ENCODE measurements around the gene NDUFC1. TPM values are rescaled to one million over a fixed set of nuclear protein-coding genes. Genes with fewer than 3 reads are reported as not detected.

The NDUFC1 gene
- total RNA-seq, 1 experiment from 2014 or later: 78.0 TPM

DNA sequence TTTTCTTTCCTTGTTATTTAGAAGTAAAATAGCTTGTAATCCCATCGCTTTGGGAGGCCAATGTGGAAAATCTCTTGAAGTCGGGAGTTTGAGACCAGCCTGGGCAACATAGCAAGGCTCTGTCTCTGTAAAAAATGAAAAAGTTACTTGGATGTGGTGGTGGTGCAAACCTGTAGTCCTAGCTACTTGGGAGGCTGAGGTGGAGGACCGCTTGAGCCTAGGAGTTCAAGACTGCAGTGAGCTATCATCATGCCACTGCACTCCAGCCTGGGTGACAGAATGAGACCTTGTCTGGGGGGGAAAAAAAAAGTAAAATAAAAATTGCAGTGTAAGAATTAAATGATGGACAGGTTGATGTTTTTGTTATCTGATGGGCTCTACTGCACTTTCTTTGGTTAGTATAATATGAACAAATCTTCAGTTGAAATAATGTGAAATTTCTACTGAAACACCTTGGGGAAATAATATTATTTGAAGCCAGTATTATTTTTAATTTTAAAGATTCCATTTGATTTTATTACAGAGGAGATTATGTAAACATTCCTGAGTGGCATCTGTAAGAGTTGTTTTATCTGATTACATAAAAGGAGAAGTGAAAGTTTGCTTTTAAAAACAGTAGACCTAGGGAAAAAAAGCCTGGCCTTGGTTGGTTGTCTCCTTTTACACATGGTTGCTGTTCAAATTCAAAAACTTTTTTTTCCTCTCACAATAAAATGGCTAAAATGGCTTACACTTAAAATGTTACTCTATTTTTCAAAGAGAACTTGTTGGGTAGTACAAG, 10.5 kb upstream of the NDUFC1 start:
- H3K4me3 ChIP-seq (ENCODE audit: insufficient read depth, low read depth, low read length): no peak overlapping the region
- H3K36me3 ChIP-seq (replicated peaks; ENCODE audit: control insufficient read depth, insufficient read depth, low read length): no peaks in the 10 kb centered on the region
- H3K27me3 ChIP-seq (ENCODE audit: control insufficient read depth, insufficient read depth, low read length): no peaks in the 10 kb centered on the region
- no peak for DNase-seq

DNA sequence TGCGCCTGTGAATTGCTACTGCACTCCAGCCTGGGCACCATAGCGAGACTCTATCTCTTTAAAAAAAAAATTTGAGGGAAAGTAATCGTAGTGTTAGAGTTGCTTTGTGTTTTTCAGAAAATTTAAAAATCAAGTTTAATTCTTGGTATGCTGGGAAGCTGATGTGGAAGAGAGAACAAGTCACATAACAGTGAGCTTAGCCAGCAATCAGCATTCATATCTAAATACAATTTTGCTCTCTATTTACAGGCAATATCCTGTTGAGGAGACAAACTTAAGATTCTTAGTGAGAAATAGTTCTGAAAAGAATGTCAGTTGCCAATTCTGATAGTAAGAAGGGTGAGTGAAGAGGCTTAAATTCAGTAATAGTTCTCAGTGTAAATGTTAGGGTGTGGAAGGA, 9.6 kb upstream of the NDUFC1 start:
- DNase-seq: no peak
- no peaks in the 10 kb centered on the region for H3K27me3 ChIP-seq (ENCODE audit: control insufficient read depth, insufficient read depth, low read length)
- H3K36me3 ChIP-seq (replicated peaks; ENCODE audit: control insufficient read depth, insufficient read depth, low read length): no peaks in the 10 kb centered on the region
- H3K4me3 ChIP-seq (ENCODE audit: insufficient read depth, low read depth, low read length): no peak overlapping the region

DNA sequence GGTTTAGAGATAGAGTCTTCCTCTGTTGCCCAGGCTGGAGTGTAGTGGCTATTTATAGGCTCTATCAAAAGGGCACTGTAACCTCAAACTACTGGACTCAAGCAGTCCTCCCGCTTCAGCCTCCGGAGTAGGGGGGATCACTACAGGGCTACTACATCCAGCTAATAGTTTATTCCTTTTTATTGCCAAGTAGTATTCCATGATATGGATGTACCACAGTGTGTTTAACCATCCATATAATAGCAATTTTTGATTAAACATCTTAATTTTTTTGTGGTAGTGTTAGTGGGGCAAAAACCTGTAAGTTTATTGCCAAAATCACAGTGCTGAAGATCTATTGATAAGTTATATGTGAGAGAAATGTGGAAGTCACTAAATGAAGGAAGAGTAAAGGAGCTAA, 2.6 kb upstream of the NDUFC1 start:
- H3K27me3 ChIP-seq (ENCODE audit: control insufficient read depth, insufficient read depth, low read length): no peaks in the 10 kb centered on the region
- no peak overlapping the region for H3K4me3 ChIP-seq (ENCODE audit: insufficient read depth, low read depth, low read length)
- DNase-seq: no peak
- no peaks in the 10 kb centered on the region; the same call in none of the 2 replicates for H3K36me3 ChIP-seq (replicated peaks; ENCODE audit: control insufficient read depth, insufficient read depth, low read length)

DNA sequence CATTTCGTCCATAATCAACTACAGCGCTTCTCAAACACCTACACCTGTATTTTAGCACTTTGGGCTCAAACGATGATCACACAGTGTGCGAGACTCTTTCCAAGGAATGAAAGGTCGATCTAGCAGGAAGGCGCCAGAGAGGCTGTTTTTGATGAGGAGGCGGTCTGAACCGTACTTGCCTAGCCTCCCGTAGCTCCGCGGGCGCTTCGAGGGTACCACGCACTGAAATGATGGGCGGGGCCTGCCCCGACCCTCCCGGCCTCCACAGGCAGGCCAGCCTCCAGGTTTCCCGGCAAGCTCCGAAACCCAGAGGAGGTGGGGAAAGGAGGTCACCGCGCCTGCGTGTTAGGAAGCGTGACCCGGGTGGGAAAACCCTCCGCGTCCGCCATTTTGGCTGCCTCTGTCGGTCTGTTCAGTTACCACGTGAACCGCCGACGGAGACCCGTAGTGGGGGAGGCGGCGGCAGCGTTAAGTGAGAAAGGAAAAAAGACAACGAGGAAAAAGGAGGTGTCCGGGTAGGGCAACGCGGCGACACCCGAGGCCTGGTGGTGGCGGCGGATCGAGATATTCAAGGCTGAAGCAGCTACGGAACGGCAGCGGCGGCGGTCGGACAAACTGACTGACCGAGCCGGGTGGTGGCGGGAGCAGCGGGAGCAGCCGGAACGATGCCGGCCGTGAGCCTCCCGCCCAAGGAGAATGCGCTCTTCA, 1.0 kb downstream of the NDUFC1 start, which contains the start of gene NAA15:
Gene NAA15, plus strand, starts transcription at position 393 of the 708 bp plus-strand sequence. Its CDS starts 273 bp downstream, at position 666.
- peak; percentile 97 for DNase-seq
- H3K27me3 ChIP-seq (ENCODE audit: control insufficient read depth, insufficient read depth, low read length): no peaks in the 10 kb centered on the region
- no peaks in the 10 kb centered on the region; the same call in none of the 2 replicates for H3K36me3 ChIP-seq (replicated peaks; ENCODE audit: control insufficient read depth, insufficient read depth, low read length)
- peak within 1 kb of the TSS; percentile 98 for H3K4me3 ChIP-seq (ENCODE audit: insufficient read depth, low read depth, low read length)

GRCh38 chr4:139300431-139301112, 1.7 kb downstream of the NDUFC1 start:
- Histone ChIP-seq H3K36me3 (replicated peaks; ENCODE audit: control insufficient read depth, insufficient read depth, low read length) (no peaks in the 10 kb centered on the region; the same call in none of the 2 replicates), H3K4me3 (ENCODE audit: insufficient read depth, low read depth, low read length) (peak overlapping the region; percentile 98), H3K27me3 (ENCODE audit: control insufficient read depth, insufficient read depth, low read length) (no peaks in the 10 kb centered on the region)
- peak; percentile 21 for DNase-seq

GRCh38 chr4:139299536-139299935, 2.7 kb downstream of the NDUFC1 start:
- H3K4me3 ChIP-seq (ENCODE audit: insufficient read depth, low read depth, low read length): no peak overlapping the region
- no peaks in the 10 kb centered on the region for H3K27me3 ChIP-seq (ENCODE audit: control insufficient read depth, insufficient read depth, low read length)
- no peaks in the 10 kb centered on the region for H3K36me3 ChIP-seq (replicated peaks; ENCODE audit: control insufficient read depth, insufficient read depth, low read length)
- no peak for DNase-seq

- Histone ChIP-seq H3K27me3 (ENCODE audit: control insufficient read depth, insufficient read depth, low read length) (no peaks in the 10 kb centered on the region), H3K4me3 (ENCODE audit: insufficient read depth, low read depth, low read length) (no peak overlapping the region), H3K36me3 (replicated peaks; ENCODE audit: control insufficient read depth, insufficient read depth, low read length) (no peaks in the 10 kb centered on the region; the same call in 1 of the 2 replicates)
- DNase-seq: no peak
Observed at GRCh38 chr4:139297001-139297410, 5.3 kb downstream of the NDUFC1 start.

- Histone ChIP-seq H3K36me3 (replicated peaks; ENCODE audit: control insufficient read depth, insufficient read depth, low read length) (no peaks in the 10 kb centered on the region; the same call in 1 of the 2 replicates), H3K27me3 (ENCODE audit: control insufficient read depth, insufficient read depth, low read length) (no peaks in the 10 kb centered on the region), H3K4me3 (ENCODE audit: insufficient read depth, low read depth, low read length) (no peak overlapping the region)
- no peak for DNase-seq
Observed at GRCh38 chr4:139295942-139296299, 6.4 kb downstream of the NDUFC1 start.

DNA sequence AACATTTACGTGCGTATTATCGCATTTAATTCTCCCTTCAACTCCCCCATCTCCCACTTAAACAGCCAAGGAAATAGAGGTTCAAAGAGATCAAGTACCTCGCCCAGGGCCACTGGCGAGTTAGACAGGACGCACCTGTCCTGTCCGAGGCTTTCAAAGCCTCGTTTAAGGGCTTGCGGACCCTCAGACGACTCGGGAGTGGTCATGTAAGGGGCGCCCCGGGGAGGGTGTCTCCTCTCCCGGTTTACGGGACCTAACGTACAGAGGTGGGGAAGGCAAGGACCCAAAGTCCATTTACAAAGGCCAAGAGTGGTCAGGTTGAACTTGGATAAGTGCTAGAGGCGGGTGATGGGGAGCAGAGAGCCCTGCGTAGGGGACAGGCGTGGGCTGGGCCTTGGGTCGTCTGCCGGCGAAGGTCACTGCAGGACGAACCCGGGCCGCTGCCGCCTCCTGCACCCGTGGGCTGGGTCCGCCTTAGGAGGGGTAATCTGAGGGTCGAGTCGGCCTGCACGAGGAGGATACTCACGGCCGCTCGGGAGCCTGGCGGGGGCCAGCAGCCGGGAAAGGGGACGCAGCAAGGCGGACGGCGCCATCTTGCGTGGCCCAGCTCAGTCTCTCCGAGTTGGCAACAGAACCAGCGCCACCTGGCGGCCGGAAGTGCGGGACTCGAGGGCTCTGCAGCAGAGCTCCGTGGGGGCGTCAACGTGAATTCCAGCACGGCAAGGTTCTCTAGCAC, 6.9 kb downstream of the NDUFC1 start:
- peak; percentile 92 for DNase-seq
- peak overlapping the region; percentile 77 for H3K4me3 ChIP-seq (ENCODE audit: insufficient read depth, low read depth, low read length)
- no peaks in the 10 kb centered on the region for H3K27me3 ChIP-seq (ENCODE audit: control insufficient read depth, insufficient read depth, low read length)
- no peaks in the 10 kb centered on the region; the same call in 1 of the 2 replicates for H3K36me3 ChIP-seq (replicated peaks; ENCODE audit: control insufficient read depth, insufficient read depth, low read length)

GRCh38 chr4:139286186-139286698, 16.0 kb downstream of the NDUFC1 start:
- Histone ChIP-seq H3K4me3 (ENCODE audit: insufficient read depth, low read depth, low read length) (no peak overlapping the region), H3K36me3 (replicated peaks; ENCODE audit: control insufficient read depth, insufficient read depth, low read length) (no peaks in the 10 kb centered on the region), H3K27me3 (ENCODE audit: control insufficient read depth, insufficient read depth, low read length) (no peaks in the 10 kb centered on the region)
- no peak for DNase-seq

- peaks cover 32% of the 10 kb centered on the region for H3K27me3 ChIP-seq (ENCODE audit: control insufficient read depth, insufficient read depth, low read length)
- no peak overlapping the region for H3K4me3 ChIP-seq (ENCODE audit: insufficient read depth, low read depth, low read length)
Observed at GRCh38 chr4:139282721-139283075, 19.6 kb downstream of the NDUFC1 start.

DNA sequence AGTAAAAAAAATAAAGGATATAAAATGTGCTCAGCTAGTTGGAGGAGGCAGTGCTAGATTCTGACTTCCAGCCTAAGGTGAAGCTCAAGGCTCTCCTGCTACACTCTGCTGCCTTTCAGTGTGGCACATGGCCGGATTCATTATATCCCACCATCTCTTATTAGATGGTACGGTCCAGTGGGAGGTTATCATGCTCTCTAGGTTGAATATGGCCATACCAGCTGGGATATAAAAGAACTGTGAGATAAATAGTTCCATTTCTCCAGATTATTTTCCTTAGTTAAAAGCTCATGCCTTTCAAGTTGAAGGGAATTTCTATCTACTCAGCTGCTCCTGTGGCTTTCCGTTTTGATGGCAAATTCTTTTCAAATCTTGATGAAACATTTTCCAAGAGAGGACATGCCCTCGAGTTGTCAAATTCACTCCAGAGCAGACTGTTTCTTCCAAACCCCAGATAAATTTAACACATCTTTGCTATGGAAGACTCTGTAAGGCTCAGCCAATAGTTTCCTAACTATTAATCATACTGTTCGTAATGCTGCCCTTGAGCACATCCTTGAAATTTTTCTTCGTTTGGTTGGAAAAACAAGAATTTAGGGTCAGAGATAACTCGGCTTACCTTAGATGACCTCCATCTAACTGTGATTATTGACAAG, 20.1 kb downstream of the NDUFC1 start:
- Histone ChIP-seq H3K36me3 (replicated peaks; ENCODE audit: control insufficient read depth, insufficient read depth, low read length) (no peaks in the 10 kb centered on the region), H3K27me3 (ENCODE audit: control insufficient read depth, insufficient read depth, low read length) (peaks cover 35% of the 10 kb centered on the region), H3K4me3 (ENCODE audit: insufficient read depth, low read depth, low read length) (no peak overlapping the region)
- DNase-seq: no peak

More at GRCh38 chr4:139282721-139283075, 19.6 kb downstream of the NDUFC1 start:
- H3K36me3 ChIP-seq (replicated peaks; ENCODE audit: control insufficient read depth, insufficient read depth, low read length): no peaks in the 10 kb centered on the region
- no peak for DNase-seq

GRCh38 chr4:139279760-139280620, 22.3 kb downstream of the NDUFC1 start, which contains the start of gene MGARP:
Gene MGARP, minus strand, starts transcription at chr4:139280225. Its CDS starts 67 bp downstream, at chr4:139280158.
- Histone ChIP-seq H3K36me3 (replicated peaks; ENCODE audit: control insufficient read depth, insufficient read depth, low read length) (no peaks in the 10 kb centered on the region), H3K27me3 (ENCODE audit: control insufficient read depth, insufficient read depth, low read length) (peaks cover 35% of the 10 kb centered on the region), H3K4me3 (ENCODE audit: insufficient read depth, low read depth, low read length) (peak within 1 kb of the TSS; percentile 49)
- peak; percentile 89 for DNase-seq

All from H7 (cell line).